Measurements from ENCODE around the gene ZNF81.
"Not testable (repeated sequence)": the region's sequence is repeated elsewhere in the genome, so short reads cannot be mapped to it uniquely, and the experiment has no call there.

Gene ZNF81

GRCh38 chrX:47936224-47936939 lies 99.7 kb downstream of the ZNF81 start:
- no peak for DNase-seq (ENCODE audit: low spot score)

- DNase-seq (ENCODE audit: low spot score), result no peak
Measured at GRCh38 chrX:47936940-47937317, 100.2 kb downstream of the ZNF81 start.

GRCh38 chrX:47940448-47940847 lies 103.7 kb downstream of the ZNF81 start:
- no peak for DNase-seq (ENCODE audit: low spot score)

- no peak for DNase-seq (ENCODE audit: low spot score)
Measured at GRCh38 chrX:47941423-47941822, 104.7 kb downstream of the ZNF81 start.

GRCh38 chrX:47955295-47955694 lies 118.6 kb downstream of the ZNF81 start:
- not testable (repeated sequence) for DNase-seq (ENCODE audit: low spot score)

GRCh38 chrX:47956016-47956415 lies 119.3 kb downstream of the ZNF81 start:
- DNase-seq (ENCODE audit: low spot score), result no peak

GRCh38 chrX:47958206-47958605 lies 121.5 kb downstream of the ZNF81 start:
- not testable (repeated sequence) for DNase-seq (ENCODE audit: low spot score)

GRCh38 chrX:47958761-47959342 lies 122.2 kb downstream of the ZNF81 start:
- DNase-seq (ENCODE audit: low spot score), result no peak

- DNase-seq (ENCODE audit: low spot score), result no peak
Measured at GRCh38 chrX:47960406-47960805, 123.7 kb downstream of the ZNF81 start.

- DNase-seq (ENCODE audit: low spot score), result not testable (repeated sequence)
Measured at GRCh38 chrX:47961830-47962229, 125.1 kb downstream of the ZNF81 start.

GRCh38 chrX:47965526-47965925 lies 128.8 kb downstream of the ZNF81 start:
- not testable (repeated sequence) for DNase-seq (ENCODE audit: low spot score)

All from LoVo (cell line).